ENCODE results near the gene RNASEH1.
"Not testable (repeated sequence)": the region's sequence is repeated elsewhere in the genome, so short reads cannot be mapped to it uniquely, and the experiment has no call there.

DNA sequence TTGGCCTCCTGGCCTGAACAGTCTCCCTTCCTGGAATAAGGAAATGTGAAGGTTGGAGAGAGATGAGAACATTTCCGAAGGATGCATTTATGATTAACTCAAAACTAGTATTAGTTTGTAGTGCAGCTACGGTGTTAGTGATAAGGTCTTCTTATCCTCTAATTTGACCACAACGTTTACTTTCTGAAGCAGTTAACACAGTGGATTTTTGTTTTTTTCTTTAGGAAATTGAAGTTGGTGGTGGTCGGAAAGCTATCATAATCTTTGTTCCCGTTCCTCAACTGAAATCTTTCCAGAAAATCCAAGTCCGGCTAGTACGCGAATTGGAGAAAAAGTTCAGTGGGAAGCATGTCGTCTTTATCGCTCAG is 18.1 kb upstream of the RNASEH1 start:
- TF ChIP-seq POLR2AphosphoS5, POLR2A (IDR thresholded peaks at IDR 0.05): not testable (repeated sequence)
- TF ChIP-seq, protein P1, sequence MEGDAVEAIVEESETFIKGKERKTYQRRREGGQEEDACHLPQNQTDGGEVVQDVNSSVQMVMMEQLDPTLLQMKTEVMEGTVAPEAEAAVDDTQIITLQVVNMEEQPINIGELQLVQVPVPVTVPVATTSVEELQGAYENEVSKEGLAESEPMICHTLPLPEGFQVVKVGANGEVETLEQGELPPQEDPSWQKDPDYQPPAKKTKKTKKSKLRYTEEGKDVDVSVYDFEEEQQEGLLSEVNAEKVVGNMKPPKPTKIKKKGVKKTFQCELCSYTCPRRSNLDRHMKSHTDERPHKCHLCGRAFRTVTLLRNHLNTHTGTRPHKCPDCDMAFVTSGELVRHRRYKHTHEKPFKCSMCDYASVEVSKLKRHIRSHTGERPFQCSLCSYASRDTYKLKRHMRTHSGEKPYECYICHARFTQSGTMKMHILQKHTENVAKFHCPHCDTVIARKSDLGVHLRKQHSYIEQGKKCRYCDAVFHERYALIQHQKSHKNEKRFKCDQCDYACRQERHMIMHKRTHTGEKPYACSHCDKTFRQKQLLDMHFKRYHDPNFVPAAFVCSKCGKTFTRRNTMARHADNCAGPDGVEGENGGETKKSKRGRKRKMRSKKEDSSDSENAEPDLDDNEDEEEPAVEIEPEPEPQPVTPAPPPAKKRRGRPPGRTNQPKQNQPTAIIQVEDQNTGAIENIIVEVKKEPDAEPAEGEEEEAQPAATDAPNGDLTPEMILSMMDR (IDR thresholded peaks at IDR 0.05): not testable (repeated sequence)
